ENCODE measurements around the gene RFX3.

The RFX3 gene

GRCh38 chr9:3507395-3508077 is 18.3 kb downstream of the RFX3 start:
- H3K4me3 ChIP-seq (ENCODE audit: low read length) = no peak overlapping the region
- DNase-seq (ENCODE audit: low read depth) = no peak
- no peak for TF ChIP-seq CTCF (conservative IDR thresholded peaks at IDR 0.05; ENCODE audit: low read depth, low read length)

- TF ChIP-seq CTCF (conservative IDR thresholded peaks at IDR 0.05; ENCODE audit: low read depth, low read length) = no peak
- no peak for DNase-seq (ENCODE audit: low read depth)
- no peak overlapping the region for H3K4me3 ChIP-seq (ENCODE audit: low read length)
Measured at GRCh38 chr9:3506164-3506563, 19.6 kb downstream of the RFX3 start.

GRCh38 chr9:3502560-3503398 is 23.0 kb downstream of the RFX3 start:
- no peak for DNase-seq (ENCODE audit: low read depth)
- H3K4me3 ChIP-seq (ENCODE audit: low read length) = no peak overlapping the region
- no peak for TF ChIP-seq CTCF (conservative IDR thresholded peaks at IDR 0.05; ENCODE audit: low read depth, low read length)

- DNase-seq (ENCODE audit: low read depth) = no peak
- no peak for TF ChIP-seq CTCF (conservative IDR thresholded peaks at IDR 0.05; ENCODE audit: low read depth, low read length)
- no peak overlapping the region for H3K4me3 ChIP-seq (ENCODE audit: low read length)
Measured at GRCh38 chr9:3500044-3500443, 25.8 kb downstream of the RFX3 start.

- no peak for TF ChIP-seq CTCF (conservative IDR thresholded peaks at IDR 0.05; ENCODE audit: low read depth, low read length)
- H3K4me3 ChIP-seq (ENCODE audit: low read length) = no peak overlapping the region
- DNase-seq (ENCODE audit: low read depth) = no peak
Measured at GRCh38 chr9:3498691-3499090, 27.1 kb downstream of the RFX3 start.

- no peak for DNase-seq (ENCODE audit: low read depth)
- TF ChIP-seq CTCF (conservative IDR thresholded peaks at IDR 0.05; ENCODE audit: low read depth, low read length) = no peak
- no peak overlapping the region for H3K4me3 ChIP-seq (ENCODE audit: low read length)
Measured at GRCh38 chr9:3497857-3498256, 27.9 kb downstream of the RFX3 start.

- H3K4me3 ChIP-seq (ENCODE audit: low read length) = no peak overlapping the region
- DNase-seq (ENCODE audit: low read depth) = no peak
- TF ChIP-seq CTCF (conservative IDR thresholded peaks at IDR 0.05; ENCODE audit: low read depth, low read length) = no peak
Measured at GRCh38 chr9:3497401-3497800, 28.4 kb downstream of the RFX3 start.

Data from retinal pigment epithelial cell (primary cell).